Ramos (cell line): ENCODE data around the gene PRSS48.
"Not testable (repeated sequence)": the region's sequence is repeated elsewhere in the genome, so short reads cannot be mapped to it uniquely, and the experiment has no call there.

ENCODE experiments used
- in situ Hi-C: fragments of 300-500 bp; cut with MboI; formaldehyde crosslinking; loops from one replicate; pipeline ENCODE4 v1.14.3; 2022; ENCODE audit warnings: low sequenced_read_pairs; ENCODE audit not compliant: unreplicated experiment

PRSS48 gene

DNA sequence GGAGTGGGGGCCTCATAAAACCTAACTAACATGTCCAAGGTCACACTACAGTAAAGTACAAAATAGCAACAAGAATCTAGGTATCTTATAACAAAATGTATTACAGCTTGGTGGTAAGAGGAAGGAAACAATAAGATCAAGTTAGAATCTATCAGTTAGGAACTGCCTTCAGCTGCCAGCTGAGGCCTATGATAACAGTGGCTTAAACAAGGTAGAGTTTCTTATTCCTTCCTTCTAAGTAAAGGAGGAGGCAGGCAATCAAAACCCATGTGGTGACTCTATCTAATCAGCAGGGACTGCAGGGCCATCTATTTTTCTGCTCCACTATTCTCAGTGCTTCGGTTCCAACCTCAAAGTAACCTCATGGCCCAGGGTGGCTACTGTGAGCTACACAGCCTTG is 37.5 kb downstream of the PRSS48 start:
- in situ Hi-C loops = no loop called here

DNA sequence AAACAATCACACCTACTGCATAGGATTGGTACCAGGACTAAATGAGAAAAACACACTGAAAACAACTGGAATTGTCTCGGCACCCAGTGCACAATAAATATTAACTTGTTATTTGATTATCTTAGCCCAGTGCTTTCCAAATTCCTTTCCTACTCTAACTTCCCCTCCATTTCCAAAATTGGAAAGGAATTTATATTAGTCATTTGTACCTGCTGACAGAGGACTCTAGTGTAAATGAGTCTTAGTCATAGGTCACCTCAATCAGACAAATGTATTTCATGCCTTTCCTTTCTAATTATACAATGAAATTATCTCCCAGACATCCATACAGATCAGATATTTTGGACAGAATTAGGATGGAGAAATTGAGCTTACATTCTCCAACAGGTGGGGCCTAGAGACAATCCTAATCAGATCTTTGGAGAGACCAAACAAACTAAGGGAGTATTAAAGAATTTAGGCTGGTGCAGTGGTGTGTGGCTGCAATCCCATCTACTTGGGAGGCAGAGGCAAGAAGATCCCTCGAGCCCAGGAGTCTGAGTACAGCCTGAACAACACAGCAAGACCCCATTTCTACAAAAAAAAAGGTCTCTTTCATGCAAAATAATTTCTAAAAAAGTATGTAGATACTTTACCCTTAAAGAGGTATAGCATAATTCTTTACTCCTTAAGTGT is 38.4 kb downstream of the PRSS48 start:
- in situ Hi-C loops = no loop called here

DNA sequence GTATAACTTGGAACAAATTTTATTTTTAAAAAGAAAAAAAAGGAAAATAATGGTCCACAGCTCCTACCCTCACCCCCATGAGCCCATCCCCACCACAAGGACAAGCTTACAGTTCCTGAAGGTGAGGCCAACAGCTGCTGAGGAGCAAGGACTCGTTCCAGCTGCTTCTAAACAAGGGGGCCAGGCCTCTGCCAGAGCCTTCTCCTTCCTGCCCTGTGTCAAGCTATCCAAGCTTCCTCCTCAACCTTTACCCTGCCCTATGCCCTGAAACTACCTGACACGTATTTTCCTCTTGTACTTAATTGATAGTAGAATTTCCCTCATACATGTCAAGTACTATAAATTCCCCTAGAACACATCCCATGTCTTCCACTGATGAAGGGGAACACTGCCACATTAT is 39.7 kb downstream of the PRSS48 start:
- in situ Hi-C loops = no loop called here

DNA sequence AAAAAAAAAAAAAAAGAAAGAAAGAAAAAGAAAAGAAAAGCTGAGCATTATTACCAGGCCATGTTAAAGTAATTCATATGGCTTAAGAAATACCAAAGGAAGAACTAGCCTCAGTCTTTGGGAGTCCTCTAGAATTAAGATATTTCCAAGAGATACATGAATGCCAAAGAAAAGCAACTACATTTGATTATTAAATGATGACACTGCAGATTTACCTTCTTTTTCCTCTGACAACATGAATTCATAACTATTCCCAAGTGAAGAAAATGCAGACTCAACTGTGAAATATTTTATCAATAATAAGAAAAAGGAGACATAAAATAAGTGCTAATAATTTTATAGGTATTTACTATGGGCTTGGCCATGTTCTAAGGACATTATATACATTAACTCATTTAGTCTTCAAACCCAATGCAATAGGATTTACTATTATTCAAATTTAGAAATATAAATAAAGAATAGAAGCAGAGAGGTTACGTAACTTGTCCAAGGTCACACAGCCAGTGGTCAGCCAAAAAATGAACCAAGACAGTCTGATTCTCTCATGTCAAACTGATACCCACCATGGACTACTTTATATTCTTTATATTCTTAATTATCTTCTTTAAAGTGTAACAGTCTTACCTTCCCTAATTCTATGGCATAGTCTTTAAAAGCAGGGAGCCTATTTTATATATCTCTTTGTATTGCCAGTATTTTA is 41.5 kb downstream of the PRSS48 start:
- in situ Hi-C loops = no loop called here

DNA sequence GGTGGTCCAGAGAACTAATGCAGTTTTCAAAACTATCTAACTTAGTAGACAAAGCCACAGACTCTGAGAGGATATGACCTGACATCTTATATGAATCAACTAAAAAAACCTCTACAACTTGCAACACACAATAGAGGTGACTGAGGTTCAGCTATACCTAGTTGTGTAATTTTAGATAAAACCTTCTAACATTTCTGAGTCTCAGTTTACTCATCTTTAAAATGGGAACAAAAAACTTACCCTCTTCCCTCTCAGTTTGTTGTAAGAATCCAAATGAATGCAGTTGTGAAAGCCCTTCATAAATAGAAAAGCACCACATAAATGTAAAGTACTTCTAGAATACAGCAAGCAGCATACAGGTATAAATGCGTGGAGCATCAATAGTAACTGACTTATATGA is 42.5 kb downstream of the PRSS48 start:
- in situ Hi-C loops = no loop called here

DNA sequence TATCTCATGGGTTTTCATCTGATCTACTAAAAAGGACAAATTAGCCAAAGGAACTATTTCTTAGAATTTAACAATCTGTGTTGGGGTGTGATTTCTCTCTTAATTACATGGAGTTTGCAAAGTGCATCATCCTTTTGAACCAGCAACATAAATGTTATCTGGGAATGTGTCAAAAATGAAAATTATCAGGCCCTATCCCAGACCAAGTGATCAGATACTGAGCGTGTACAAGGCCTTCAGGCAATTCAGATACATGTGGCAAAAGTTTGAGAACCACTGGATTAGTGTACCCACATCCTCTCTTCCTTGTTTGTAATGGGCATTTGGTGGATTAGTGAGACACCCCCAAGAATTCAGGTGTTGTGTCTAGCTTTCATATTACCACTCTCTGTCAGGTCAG is 44.6 kb downstream of the PRSS48 start:
- in situ Hi-C loops = no loop called here

DNA sequence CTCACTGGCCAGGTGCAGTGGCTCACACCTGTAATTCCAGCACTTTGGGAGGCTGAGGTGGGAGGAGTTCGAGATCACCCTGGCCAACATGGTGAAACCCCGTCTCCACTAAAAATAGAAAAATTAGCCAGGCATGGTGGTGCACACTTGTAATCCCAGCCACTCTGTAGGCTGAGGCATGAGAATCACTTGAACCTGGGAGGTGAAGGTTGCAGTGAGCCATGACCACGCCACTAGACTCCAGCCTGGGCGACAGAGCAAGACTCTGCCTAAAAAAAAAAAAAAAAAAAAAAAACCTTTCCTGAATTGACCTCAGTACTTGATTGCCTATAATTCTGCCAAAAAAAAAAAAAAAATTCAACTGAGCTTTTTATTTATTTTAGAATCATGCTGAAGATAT is 45.2 kb downstream of the PRSS48 start:
- in situ Hi-C loops = not testable (repeated sequence)

DNA sequence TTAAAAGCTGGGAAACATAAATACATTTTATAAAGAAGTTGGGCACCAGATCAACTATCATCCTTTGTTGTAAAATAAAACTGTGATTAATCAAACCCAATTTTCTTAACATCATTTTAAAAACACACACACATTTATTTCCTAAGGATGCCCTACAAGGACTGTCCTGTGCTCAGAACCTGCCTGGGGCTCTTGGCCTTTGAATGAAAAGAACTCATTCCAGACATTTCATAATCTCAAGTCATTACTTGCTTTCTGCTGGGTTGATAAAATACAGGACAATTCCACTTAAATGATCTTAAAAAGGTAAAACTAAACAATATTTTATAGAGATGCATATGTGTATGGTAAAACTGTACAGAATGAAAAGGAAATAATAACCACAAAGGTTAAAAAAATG is 45.6 kb downstream of the PRSS48 start:
- in situ Hi-C loops = no loop called here

DNA sequence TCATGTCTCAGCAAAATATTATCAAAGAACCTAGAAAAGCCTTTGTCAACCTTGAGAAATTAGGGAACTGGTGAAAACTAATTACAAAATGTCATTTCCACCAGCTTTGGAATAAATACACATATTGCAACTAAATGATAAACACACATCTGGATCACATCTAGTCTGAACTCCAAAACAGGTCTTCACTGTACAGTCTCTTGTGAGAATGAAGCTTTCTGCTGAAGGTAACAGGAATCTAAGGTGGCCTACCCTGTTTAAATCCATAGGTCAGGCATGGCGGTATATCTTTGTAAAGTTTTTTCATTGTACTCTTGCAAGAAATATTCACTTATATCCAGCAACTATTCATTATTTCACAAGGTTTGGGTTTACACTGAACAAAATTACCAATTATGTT is 46.7 kb downstream of the PRSS48 start:
- in situ Hi-C loops = no loop called here

DNA sequence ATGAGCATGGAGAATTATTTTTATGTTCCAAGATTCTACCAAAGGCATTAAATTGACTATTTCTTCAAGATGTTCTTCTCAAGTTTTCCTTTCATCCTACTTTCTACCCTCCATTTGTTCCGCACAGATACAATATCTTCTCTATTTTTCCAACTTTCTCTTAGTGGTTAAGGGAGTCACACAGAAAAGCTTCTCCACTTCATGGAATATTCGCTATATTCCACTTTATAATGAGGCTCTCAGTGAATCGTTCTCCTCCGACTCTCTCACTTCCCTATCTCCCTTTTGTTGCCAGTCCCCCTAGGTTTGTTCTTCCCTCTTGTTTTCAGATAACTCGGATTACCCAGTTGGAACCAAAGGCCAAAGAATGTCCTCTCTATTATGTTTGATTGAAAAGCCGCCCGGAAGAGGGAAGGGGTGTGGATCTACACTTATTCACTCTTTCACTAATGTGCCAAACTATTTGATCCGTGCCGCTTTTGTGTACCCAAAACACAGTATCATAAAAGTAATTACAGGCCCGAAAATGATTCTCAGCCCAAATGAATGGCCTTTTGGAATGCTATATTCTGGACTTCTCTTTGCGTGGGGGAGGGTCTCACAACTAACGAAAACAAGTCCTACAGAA is 47.3 kb downstream of the PRSS48 start:
- in situ Hi-C loops = no loop called here

DNA sequence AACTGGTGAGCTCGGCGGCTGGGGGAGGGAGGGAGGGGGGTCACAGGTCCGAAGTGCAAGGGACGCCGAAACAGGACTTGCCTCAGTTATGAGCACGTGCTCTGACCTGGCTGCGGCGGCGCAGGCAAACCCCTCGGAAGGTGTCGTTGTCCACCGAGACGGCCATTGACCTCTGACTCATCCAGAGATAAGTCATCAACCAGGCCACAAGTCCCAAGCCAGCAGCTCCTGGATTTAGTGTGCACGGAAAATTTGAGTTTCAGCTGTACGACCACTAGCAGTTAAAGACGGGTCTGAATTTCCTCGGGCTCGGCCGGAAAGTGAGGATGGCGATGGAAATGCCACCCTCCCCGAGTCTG is 47.8 kb downstream of the PRSS48 start:
- in situ Hi-C loops = no loop called here

DNA sequence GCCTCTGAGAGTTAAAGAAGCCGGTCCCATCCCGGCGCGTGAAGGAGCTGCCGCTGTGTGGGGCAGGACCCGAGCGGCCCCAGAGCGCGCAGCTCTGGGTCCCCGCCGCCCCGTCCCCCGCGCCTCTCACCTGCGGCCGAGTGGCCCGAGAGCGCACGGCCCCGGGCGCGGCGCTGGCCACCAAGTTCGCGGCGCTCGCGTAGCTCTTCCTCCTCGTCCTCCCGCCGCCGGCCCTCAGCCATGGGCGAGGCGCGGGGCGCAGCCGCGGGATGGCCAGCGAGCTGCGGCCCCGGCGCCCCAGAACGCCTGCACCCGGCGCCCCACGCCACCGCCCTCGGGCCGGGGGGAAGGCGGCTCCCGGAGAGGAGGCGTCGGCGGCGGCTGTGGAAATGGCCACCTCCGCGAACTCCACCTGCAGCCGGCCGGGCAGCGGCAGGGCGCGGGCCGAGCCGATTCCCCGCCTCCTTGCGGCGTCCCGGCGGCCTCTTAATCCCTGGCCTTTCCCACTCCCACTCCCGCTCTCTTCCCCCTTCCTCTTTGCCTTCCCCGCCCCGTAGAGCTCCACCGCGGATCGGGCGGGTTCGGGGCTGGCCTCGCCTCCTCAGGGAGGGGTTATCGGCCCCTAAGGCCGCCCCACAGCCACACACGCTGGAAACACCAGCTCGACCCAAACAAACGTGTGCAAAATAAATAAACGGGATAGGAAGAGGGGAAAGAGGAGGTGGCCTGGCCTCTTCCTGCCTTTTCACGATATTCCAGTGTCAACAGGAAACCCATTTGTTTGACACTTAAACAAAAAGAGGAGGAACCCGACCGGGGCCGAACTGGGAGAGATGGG is 48.4 kb downstream of the PRSS48 start, which contains the start of gene SH3D19:
SH3D19 (minus strand) TSS at position 495 of the 838 bp plus-strand sequence; CDS start at position 242, 253 bp downstream.
- in situ Hi-C loops = no loop called here

DNA sequence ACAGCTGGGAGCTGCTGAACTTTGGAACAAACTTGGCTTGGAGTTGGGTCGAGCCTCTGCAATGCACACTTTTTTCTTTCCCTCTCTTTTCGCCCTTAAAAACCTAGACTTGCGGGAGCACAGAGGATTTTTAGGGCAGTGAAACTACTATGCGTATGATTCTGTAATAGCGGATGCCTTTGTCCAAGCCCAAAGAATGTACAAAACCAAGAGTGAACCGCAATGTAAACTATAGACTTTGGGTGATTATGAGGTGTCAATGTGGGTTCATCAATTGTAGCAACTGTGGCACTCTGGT is 48.9 kb downstream of the PRSS48 start:
- in situ Hi-C loops = no loop called here

DNA sequence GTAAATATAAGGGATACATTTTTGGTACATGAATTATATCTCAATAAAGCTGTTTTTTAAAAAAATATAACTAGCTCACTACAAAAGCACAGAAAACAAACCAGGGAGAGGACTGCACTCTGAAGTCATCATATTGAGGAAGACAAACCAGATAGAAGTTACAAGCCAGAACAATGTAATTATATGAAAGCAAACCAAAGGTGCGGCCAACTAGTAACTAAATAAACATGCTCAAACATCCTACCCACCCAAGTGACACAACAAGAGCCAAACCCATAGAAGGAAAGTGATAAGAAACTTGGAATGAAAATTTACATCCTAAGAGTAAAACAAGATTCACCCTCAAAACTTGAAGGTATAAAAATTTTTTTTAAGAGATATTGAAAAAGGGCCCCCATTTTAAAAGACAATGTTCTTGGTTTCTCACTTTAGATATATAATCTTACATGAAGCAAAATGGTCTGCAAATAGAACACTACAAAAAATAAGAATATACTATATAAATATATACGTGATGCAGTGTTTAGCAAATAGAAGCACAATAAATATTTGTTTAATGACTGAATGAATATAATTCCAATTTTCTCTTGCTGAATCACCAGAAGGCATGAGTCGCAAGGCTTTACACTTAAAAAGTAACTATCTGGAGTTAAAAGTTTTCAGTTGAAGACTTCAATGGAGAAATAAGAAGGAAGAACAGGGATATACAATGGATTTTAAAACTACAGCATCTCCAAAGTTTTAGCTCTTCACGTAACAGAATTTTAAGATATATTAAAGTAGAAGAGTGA is 52.5 kb downstream of the PRSS48 start:
- in situ Hi-C loops = no loop called here

DNA sequence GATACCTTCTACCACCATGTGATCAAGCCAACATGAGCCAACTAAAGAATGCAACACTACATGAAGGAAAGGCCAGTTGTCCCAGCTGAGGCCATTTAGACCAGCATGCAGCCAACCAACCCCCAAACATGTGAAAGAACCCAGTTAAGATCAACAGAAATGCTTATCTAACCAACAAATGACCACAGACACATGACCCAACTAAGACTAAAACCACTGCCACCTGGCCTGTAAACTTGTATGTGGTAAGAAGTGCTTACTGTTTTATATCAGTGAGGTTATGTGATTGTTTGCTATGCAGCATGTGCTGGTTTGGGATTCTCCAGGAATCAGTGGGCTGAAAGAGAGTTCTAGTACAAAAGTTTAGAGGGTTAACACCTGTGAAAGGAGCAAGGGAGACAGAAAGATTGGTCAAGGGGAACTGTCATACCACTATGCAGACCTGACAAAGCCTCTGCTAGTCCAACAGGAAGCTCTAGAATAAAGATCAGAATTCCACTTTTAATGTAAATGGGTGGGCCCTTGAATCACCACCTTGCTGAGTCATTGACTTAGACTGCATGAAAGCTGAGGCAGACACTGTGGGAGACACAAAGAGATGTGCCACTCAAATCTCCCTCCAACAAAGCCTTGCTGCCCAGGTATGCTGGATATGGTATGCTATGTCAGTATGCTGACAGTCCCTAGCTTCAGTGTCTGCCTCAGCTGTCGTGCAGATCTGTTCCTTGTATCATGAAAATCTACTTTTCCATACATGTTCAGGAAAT is 54.5 kb downstream of the PRSS48 start:
- in situ Hi-C loops = no loop called here

DNA sequence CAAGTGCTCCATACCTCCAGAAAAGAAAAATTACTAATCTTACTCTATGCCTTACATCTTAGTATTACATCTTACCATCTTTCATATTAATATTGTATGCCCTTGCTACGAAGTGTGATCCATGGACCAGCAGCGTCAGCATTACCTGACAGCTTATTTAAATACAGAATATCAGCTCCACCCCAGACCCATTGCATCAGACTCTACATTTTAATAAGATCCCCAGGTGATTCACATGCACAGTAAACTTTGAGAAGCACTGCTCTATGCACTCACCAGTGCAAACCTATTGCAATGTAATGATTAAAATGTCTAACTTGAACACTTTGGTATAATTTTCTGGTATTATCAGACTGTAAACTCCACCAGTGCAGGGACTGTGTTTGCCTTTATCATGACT is 62.5 kb downstream of the PRSS48 start:
- in situ Hi-C loops = no loop called here

DNA sequence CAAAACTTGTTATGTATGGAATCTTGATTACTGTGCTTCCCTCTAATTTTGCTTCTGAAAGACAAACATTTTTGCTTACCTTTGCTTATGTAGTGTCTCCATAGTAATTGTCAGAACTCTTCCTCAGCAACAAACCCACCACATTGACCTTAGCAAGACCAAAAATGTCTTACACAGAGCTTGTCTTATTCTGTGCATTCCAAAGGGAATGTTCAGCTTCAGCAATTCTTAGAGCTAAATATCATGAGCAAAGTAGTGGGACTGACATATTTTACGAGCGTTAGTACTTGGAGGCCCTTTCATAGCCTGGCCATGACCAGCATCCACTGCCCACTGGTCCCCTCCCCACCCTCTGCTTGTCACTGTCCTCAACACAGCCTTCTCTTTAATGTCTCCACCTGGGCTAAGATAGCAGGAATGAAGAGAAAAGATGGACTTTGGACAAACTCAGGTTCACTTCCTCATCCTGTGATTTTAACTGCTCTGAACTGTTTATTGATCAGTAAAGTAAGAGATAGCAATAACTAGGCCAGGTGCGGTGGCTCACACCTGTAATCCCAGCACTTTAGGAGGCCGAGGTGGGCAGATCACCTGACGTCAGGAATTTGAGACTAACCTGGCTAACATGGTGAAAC is 63.9 kb downstream of the PRSS48 start:
- in situ Hi-C loops = no loop called here
